Retinal pigment epithelial cell (primary cell): ENCODE results near the gene HIPK2.

Source experiments
- DNase-seq: peaks from one replicate; pipeline ENCODE4 v3.0.0-alpha.2; 2010; ENCODE audit warnings: low read depth
- H3K4me3 ChIP-seq: 2 replicates; pipeline ENCODE4 v1.5.1; 2011; ENCODE audit warnings: mild to moderate bottlenecking, low read length, control low read depth, moderate library complexity
- TF ChIP-seq, protein P1 (sequence below): conservative IDR thresholded peaks from 2 replicates; pipeline ENCODE4 v1.5.1; 2011; ENCODE audit warnings: low read depth, low read length, control low read depth, inconsistent platforms

Gene HIPK2

DNA sequence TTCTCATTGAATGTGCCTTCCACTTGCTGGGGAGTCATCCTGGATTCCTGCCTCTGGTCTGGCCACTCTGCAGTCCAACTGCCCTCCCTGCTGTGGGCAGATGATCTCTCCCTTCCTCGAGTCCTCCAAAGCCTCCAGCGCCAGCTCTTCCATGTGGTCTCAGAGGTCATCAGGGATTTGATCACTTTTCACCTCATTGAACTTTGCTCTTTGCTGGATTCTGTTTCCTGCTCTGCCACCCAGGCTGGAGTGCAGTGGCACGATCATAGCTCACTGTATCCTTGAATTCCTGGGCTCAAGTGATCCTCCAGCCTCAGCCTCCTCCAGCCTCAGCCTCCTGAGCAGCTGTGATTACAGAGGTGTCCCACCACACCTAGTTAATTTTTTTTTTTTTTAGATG, 29.2 kb upstream of the HIPK2 start:
- no peak for DNase-seq
- H3K4me3 ChIP-seq = no peak overlapping the region
- TF ChIP-seq, protein P1, sequence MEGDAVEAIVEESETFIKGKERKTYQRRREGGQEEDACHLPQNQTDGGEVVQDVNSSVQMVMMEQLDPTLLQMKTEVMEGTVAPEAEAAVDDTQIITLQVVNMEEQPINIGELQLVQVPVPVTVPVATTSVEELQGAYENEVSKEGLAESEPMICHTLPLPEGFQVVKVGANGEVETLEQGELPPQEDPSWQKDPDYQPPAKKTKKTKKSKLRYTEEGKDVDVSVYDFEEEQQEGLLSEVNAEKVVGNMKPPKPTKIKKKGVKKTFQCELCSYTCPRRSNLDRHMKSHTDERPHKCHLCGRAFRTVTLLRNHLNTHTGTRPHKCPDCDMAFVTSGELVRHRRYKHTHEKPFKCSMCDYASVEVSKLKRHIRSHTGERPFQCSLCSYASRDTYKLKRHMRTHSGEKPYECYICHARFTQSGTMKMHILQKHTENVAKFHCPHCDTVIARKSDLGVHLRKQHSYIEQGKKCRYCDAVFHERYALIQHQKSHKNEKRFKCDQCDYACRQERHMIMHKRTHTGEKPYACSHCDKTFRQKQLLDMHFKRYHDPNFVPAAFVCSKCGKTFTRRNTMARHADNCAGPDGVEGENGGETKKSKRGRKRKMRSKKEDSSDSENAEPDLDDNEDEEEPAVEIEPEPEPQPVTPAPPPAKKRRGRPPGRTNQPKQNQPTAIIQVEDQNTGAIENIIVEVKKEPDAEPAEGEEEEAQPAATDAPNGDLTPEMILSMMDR = no peak

DNA sequence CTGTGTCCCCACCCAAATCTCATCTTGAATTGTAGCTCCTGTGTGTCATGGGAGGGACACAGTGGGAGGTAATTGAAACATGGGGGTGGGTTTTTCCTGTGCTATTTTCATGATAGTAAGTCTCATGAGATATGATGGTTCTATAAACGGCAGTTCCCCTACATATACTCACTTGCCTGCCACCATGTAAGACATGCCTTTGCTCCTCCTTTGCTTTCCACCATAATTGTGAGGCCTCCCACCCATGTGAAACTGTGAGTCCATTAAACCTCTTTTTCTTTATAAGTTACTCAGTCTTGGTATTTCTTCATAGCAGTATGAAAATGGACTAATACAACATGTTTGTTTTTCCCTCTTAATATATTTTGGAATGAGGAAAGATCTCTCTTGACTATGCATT, 26.8 kb upstream of the HIPK2 start:
- TF ChIP-seq, protein P1 = no peak
- no peak overlapping the region for H3K4me3 ChIP-seq
- no peak for DNase-seq

DNA sequence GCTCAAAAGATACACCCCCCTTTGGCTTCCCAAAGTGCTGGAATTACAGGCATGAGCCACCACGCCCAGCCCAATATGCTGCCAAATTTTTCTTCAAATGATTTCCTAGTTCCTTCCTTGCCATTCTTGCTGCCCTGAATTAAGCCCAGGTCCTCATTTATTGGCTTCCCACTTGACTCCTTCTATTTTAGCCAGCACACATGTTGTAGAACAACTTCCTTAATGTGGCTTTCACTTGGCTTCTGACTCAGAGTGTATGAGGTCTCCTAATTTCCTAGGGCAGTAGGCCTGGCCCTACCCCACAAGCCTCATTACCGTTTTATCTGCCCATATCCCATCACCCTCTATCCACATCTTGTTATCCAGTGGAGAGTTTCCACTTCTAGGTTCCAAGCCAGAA, 21.8 kb upstream of the HIPK2 start:
- no peak for DNase-seq
- no peak overlapping the region for H3K4me3 ChIP-seq
- TF ChIP-seq, protein P1 = no peak

DNA sequence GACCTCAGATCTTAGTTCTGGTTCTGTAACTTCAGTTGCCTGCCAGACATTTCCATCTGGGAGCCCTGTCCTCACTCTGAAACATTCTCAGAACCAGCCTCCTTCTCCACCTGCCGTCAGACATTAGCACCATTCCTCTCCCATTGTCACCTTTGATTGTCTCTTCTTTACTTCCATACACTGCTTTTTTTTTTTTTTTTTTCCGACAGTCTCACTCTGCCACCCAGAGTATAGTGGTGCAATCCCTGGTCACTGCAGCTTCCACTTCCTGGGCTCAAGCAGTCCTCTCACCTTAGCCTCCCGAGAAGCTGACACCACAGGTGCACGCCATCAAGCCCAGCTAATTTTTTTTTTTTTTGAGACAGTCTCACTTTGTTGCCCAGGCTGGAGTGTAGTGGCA, 21.1 kb upstream of the HIPK2 start:
- no peak overlapping the region for H3K4me3 ChIP-seq
- no peak for DNase-seq
- TF ChIP-seq, protein P1 = no peak

DNA sequence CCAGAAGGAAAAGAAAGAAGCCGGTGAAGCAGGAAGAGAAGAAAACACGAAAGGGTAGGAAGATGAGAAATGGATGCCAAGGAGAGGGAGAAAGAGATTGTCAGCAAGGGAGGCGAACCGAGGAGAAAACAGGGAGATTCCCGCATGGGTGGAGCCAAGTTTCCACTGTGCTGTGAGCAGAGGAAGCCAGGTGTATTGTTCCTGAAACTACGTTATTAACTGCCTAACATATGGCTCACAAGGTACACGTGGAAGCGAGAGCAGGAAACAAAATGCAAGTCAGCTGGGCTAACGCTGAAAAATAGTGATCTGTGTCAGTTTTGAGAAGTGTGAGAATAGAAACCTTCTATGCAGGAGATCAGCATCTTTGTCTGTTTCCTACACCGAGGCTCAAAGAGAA, 20.4 kb upstream of the HIPK2 start:
- TF ChIP-seq, protein P1 = no peak
- no peak overlapping the region for H3K4me3 ChIP-seq
- no peak for DNase-seq

DNA sequence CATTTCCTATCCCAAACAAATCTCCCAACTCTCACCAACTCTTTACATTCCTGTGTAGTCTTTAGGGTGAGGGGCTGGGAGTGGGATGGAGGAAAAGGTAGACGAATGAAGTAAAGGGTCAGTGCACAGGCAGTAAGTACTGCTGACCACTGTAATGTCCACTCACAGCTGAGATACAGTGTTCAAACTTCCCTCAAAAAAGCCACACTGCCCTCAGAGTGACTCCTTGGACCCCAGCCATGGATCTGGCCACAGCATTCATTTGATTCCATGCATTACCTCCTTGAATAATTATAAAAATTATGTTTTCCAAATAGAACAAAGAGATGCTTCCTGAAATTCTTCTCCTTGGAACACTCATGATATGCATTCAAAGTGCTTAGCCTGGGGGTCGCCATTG, 19.8 kb upstream of the HIPK2 start:
- H3K4me3 ChIP-seq = no peak overlapping the region
- TF ChIP-seq, protein P1 = no peak
- DNase-seq = no peak

DNA sequence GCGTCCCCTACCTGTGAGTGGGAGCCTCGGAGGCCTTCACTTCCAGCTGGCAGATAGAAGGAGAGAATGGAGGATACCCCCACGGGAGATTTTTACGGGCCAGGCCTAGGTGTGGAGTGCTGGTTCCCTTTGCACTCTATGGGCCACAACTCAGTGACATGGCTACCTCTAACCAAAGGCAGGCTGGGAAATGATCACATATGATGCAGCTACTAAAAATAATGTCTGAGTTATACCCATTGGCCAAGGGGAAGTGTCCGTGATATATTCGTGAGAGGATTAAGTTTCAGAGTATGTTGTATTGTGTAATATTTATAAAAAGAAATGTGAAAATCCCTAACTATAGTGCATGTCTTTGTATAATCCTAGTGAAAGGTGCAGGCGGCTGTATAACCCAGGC, 13.5 kb upstream of the HIPK2 start:
- TF ChIP-seq, protein P1 = no peak
- no peak overlapping the region for H3K4me3 ChIP-seq
- no peak for DNase-seq
